K562 (cell line): ENCODE measurements around the gene ASAH2B. TPM values are rescaled to one million over a fixed set of nuclear protein-coding genes. Genes with fewer than 3 reads are reported as not detected.

Source experiments
- ARNT ChIP-seq, 2 experiments: fragments of 450-650 bp; IDR thresholded peaks; 2 replicates each; pipeline ENCODE4 v1.6.1; 2016; ENCODE audit warnings: mild to moderate bottlenecking in 1 of 2
- BCOR ChIP-seq: fragments of 450-650 bp; IDR thresholded peaks from 2 replicates; pipeline ENCODE4 v1.6.1; 2016
- BRF2 ChIP-seq: IDR thresholded peaks from 3 replicates; pipeline ENCODE4 v1.6.1; 2011; ENCODE audit warnings: borderline replicate concordance, mild to moderate bottlenecking; ENCODE audit not compliant: insufficient read length, insufficient read depth
- CAMTA2 ChIP-seq: fragments of 250-450 bp; sonication (Bioruptor Pico); conservative IDR thresholded peaks from 2 replicates; pipeline ENCODE4 v1.5.1; 2022
- CBX5 ChIP-seq: IDR thresholded peaks from 2 replicates; pipeline ENCODE4 v1.6.1; 2014; ENCODE audit warnings: low read depth, borderline replicate concordance
- CEBPB ChIP-seq: fragments of 450-650 bp; IDR thresholded peaks from 2 replicates; pipeline ENCODE4 v1.6.1; 2016; ENCODE audit warnings: missing genetic modification characterization, missing compliant biosample characterization
- FOXM1 ChIP-seq, 2 experiments: fragments of 450-650 bp in 1 of 2; sonication (generic) in 1 of 2; formaldehyde crosslinking in 1 of 2; IDR thresholded peaks; 2 replicates each; pipeline versions ENCODE4 v1.6.1 to v1.9.0; 2017 to 2022; ENCODE audit warnings: low read depth in 2 of 2, mild to moderate bottlenecking in 2 of 2, missing genetic modification reagents in 1 of 2, moderate library complexity in 1 of 2
- HCFC1 ChIP-seq: IDR thresholded peaks from 2 replicates; pipeline ENCODE4 v1.6.1; 2012; ENCODE audit warnings: low read depth, low read length, improper control_type of control experiment
- HIVEP1 ChIP-seq: fragments of 250-450 bp; sonication (Bioruptor Pico); IDR thresholded peaks from 2 replicates; pipeline ENCODE4 v1.4.0; 2020; ENCODE audit warnings: mild to moderate bottlenecking
- HNRNPK ChIP-seq: fragments of 200-400 bp; formaldehyde crosslinking; IDR thresholded peaks from one replicate; pipeline ENCODE4 v1.6.1; 2018; ENCODE audit warnings: mild to moderate bottlenecking, low read depth, low read length; ENCODE audit not compliant: poor library complexity, severe bottlenecking
- JUN ChIP-seq, 2 experiments: sonication (generic) in 1 of 2; formaldehyde crosslinking in 1 of 2; IDR thresholded peaks; 2 replicates each; pipeline versions ENCODE4 v1.6.1 to v1.8.0; 2012 to 2022; ENCODE audit warnings: borderline replicate concordance in 2 of 2, mild to moderate bottlenecking in 2 of 2, improper control_type of control experiment in 1 of 2, low read depth in 1 of 2, low read length in 1 of 2, missing genetic modification reagents in 1 of 2
- LARP7 ChIP-seq: fragments of 450-650 bp; IDR thresholded peaks from 2 replicates; pipeline ENCODE4 v1.6.1; 2016
- MEIS2 ChIP-seq: fragments of 450-650 bp; IDR thresholded peaks from 2 replicates; pipeline ENCODE4 v1.6.1; 2014; ENCODE audit warnings: mild to moderate bottlenecking; ENCODE audit not compliant: partially characterized antibody
- RBFOX2 ChIP-seq: fragments of 200-400 bp; formaldehyde crosslinking; IDR thresholded peaks from 2 replicates; pipeline ENCODE4 v1.6.1; 2017; ENCODE audit warnings: low read depth, mild to moderate bottlenecking, low read length, moderate library complexity
- RBM15 ChIP-seq: fragments of 200-400 bp; formaldehyde crosslinking; IDR thresholded peaks from 2 replicates; pipeline ENCODE4 v1.6.1; 2018; ENCODE audit warnings: mild to moderate bottlenecking, low read length, moderate library complexity; ENCODE audit not compliant: insufficient read depth
- SRF ChIP-seq, 2 experiments: fragments of 250-450, 450-650 bp in 1 of 2; sonication (Bioruptor Pico) in 1 of 2; sonication (generic) in 1 of 2; formaldehyde crosslinking; IDR thresholded peaks; 2 replicates each; pipeline versions ENCODE4 v1.5.0 to v1.5.1; 2020 to 2022; ENCODE audit warnings: mild to moderate bottlenecking in 1 of 2, missing genetic modification reagents in 1 of 2
- ZC3H11A ChIP-seq: IDR thresholded peaks from 2 replicates; pipeline ENCODE4 v1.6.1; 2012; ENCODE audit warnings: low read depth, low read length, improper control_type of control experiment
- ZC3H8 ChIP-seq: fragments of 450-650 bp; IDR thresholded peaks from 2 replicates; pipeline ENCODE4 v1.6.1; 2017
- ZNF23 ChIP-seq: fragments of 250-450 bp; sonication (Bioruptor Pico); IDR thresholded peaks from 2 replicates; pipeline ENCODE4 v1.4.0; 2020; ENCODE audit warnings: mild to moderate bottlenecking
- ZNF311 ChIP-seq: fragments of 250-450 bp; sonication (Bioruptor Pico); IDR thresholded peaks from 2 replicates; pipeline ENCODE4 v1.4.0; 2020; ENCODE audit warnings: mild to moderate bottlenecking, moderate library complexity
- ZSCAN29 ChIP-seq: fragments of 450-650 bp; IDR thresholded peaks from 2 replicates; pipeline ENCODE4 v1.6.1; 2017
- polyA plus RNA-seq, 8 experiments: library from polyadenylated mRNA; depleted of rRNA in 4 of 8; stranded (reverse) in 5 of 8; unstranded in 3 of 8; fragments of >200 nt; fragmentation: Nextera tagmentation in 2 of 8; fragmentation: Illumina TruSeq in 1 of 8; extraction: Ambion mirVana in 2 of 8; extraction: Trizol in 1 of 8; gene quantifications; 2 replicates each; pipeline versions ENCODE4 v1.2.1 to v1.2.3, GENCODE V29; 2011 to 2014; ENCODE audit warnings: inconsistent platforms in 1 of 8, missing spikeins in 1 of 8
- total RNA-seq, 7 experiments: library from RNA; depleted of rRNA in 6 of 7; stranded (reverse); fragments of >200 nt in 6 of 7; fragmentation: Illumina TruSeq in 2 of 7; extraction: Trizol in 2 of 7; gene quantifications; 2 replicates each; pipeline versions ENCODE4 v1.2.1 to v1.2.3, GENCODE V29; 2011 to 2021; ENCODE audit warnings: low replicate concordance in 1 of 7
- TF ChIP-seq, protein P1 (sequence below): sonication (generic); formaldehyde crosslinking; IDR thresholded peaks from 2 replicates; pipeline ENCODE4 v1.8.1; 2022; ENCODE audit warnings: missing genetic modification reagents
- TF ChIP-seq, protein P2 (sequence below): sonication (generic); formaldehyde crosslinking; IDR thresholded peaks from 2 replicates; pipeline ENCODE4 v1.8.1; 2023; ENCODE audit warnings: mild to moderate bottlenecking, missing genetic modification reagents
- TF ChIP-seq, protein P3 (sequence below): fragments of 450-650 bp; formaldehyde crosslinking; IDR thresholded peaks from 2 replicates; pipeline ENCODE4 v1.4.0; 2020; ENCODE audit warnings: mild to moderate bottlenecking, mixed read lengths

ASAH2B gene
- total and polyA plus RNA-seq, 9 of the 15 experiments (the other 6 are each of a cell fraction or from before 2014, with no cell fraction given): 5.0 to 18.3 (median 14.4) TPM

- 0 out of 2 replicates have a peak, but pooled peaks have one; percentile 27 for TF ChIP-seq HIVEP1 (CRISPR knock-in tag)
- TF ChIP-seq ZNF23 (CRISPR knock-in tag): no peak
- peak; percentile 54 for TF ChIP-seq HCFC1
- no peak for TF ChIP-seq HNRNPK
- no peak for TF ChIP-seq ZNF311 (CRISPR knock-in tag)
- TF ChIP-seq CBX5: no peak
- TF ChIP-seq, protein P1, sequence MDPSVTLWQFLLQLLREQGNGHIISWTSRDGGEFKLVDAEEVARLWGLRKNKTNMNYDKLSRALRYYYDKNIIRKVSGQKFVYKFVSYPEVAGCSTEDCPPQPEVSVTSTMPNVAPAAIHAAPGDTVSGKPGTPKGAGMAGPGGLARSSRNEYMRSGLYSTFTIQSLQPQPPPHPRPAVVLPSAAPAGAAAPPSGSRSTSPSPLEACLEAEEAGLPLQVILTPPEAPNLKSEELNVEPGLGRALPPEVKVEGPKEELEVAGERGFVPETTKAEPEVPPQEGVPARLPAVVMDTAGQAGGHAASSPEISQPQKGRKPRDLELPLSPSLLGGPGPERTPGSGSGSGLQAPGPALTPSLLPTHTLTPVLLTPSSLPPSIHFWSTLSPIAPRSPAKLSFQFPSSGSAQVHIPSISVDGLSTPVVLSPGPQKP (CRISPR knock-in tag): no peak
- peak; percentile 5; the same call in 1 of the 2 replicates for TF ChIP-seq JUN (IDR thresholded peaks at IDR 0.05; ENCODE audit: borderline replicate concordance, low read depth, low read length)
- no peak for TF ChIP-seq JUN (CRISPR knock-in tag; IDR thresholded peaks at IDR 0.05; ENCODE audit: borderline replicate concordance)
- no peak for TF ChIP-seq ARNT (IDR thresholded peaks at IDR 0.05)
- TF ChIP-seq, protein P2, sequence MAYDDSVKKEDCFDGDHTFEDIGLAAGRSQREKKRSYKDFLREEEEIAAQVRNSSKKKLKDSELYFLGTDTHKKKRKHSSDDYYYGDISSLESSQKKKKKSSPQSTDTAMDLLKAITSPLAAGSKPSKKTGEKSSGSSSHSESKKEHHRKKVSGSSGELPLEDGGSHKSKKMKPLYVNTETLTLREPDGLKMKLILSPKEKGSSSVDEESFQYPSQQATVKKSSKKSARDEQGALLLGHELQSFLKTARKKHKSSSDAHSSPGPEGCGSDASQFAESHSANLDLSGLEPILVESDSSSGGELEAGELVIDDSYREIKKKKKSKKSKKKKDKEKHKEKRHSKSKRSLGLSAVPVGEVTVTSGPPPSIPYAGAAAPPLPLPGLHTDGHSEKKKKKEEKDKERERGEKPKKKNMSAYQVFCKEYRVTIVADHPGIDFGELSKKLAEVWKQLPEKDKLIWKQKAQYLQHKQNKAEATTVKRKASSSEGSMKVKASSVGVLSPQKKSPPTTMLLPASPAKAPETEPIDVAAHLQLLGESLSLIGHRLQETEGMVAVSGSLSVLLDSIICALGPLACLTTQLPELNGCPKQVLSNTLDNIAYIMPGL (CRISPR knock-in tag): no peak
- TF ChIP-seq BRF2: no peak
- TF ChIP-seq LARP7: no peak
- no peak for TF ChIP-seq SRF (CRISPR knock-in tag; IDR thresholded peaks at IDR 0.05)
- TF ChIP-seq RBFOX2: peak; percentile 95
- no peak for TF ChIP-seq CAMTA2 (CRISPR knock-in tag)
- TF ChIP-seq BCOR: no peak
- no peak for TF ChIP-seq ZC3H8
- no peak; the same call in 1 of the 2 replicates for TF ChIP-seq ZSCAN29
- TF ChIP-seq, protein P3, sequence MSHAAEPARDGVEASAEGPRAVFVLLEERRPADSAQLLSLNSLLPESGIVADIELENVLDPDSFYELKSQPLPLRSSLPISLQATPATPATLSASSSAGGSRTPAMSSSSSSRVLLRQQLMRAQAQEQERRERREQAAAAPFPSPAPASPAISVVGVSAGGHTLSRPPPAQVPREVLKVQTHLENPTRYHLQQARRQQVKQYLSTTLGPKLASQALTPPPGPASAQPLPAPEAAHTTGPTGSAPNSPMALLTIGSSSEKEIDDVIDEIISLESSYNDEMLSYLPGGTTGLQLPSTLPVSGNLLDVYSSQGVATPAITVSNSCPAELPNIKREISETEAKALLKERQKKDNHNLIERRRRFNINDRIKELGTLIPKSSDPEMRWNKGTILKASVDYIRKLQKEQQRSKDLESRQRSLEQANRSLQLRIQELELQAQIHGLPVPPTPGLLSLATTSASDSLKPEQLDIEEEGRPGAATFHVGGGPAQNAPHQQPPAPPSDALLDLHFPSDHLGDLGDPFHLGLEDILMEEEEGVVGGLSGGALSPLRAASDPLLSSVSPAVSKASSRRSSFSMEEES: no peak
- no peak for TF ChIP-seq RBM15
- TF ChIP-seq CEBPB (tag): no peak
- no peak for TF ChIP-seq FOXM1 (IDR thresholded peaks at IDR 0.05; ENCODE audit: low read depth)
- TF ChIP-seq FOXM1 (CRISPR knock-in tag; IDR thresholded peaks at IDR 0.05; ENCODE audit: low read depth): no peak
- no peak for TF ChIP-seq ZC3H11A
- TF ChIP-seq MEIS2: no peak
These were observed at the start of gene ASAH2B (continued) for GRCh38 chr10:50739618-50740292.
